ENCODE measurements around the gene TBC1D25. TPM values are rescaled to one million over a fixed set of nuclear protein-coding genes. Genes with fewer than 3 reads are reported as not detected.

Gene TBC1D25
- total RNA-seq, 2 experiments from 2014 or later: 7.6 to 11.2 TPM

- DNase-seq (ENCODE audit: low spot score): no peak
- intact Hi-C loops (cut with micrococcal nuclease; ENCODE audit: unreplicated experiment): no loop called here
- H2AFZ ChIP-seq (ENCODE audit: low read length): no peak overlapping the region; the same call in 1 of the 2 replicates
- POLR2A ChIA-PET: no interaction called here
- no peaks in the 10 kb centered on the region for H3K36me3 ChIP-seq (ENCODE audit: insufficient read depth, low read length)
- CTCF ChIA-PET (ENCODE audit: unreplicated experiment): no interaction called here
- BruUV-seq (replicated peaks): no TSS peak
- no peaks in the 10 kb centered on the region for H3K79me2 ChIP-seq (ENCODE audit: insufficient read depth, low read depth, low read length)
- H4K20me1 ChIP-seq (ENCODE audit: insufficient read depth, low read length): no peaks in the 10 kb centered on the region
- peak overlapping the region; percentile 83 for H3K4me3 ChIP-seq (ENCODE audit: low read depth, low read length, poor library complexity, severe bottlenecking)
- peaks cover 9% of the 10 kb centered on the region for H3K4me1 ChIP-seq (ENCODE audit: insufficient read depth, low read length, poor library complexity, severe bottlenecking)
- no peak overlapping the region for H3K27ac ChIP-seq (ENCODE audit: low read depth, low read length, poor library complexity, severe bottlenecking)
- no peaks in the 10 kb centered on the region for H3K9me2 ChIP-seq (ENCODE audit: insufficient read depth, low read length)
- H3K4me2 ChIP-seq (ENCODE audit: low read length): peak overlapping the region; percentile 79
- TF ChIP-seq EZH2phosphoT487 (IDR thresholded peaks at IDR 0.05; ENCODE audit: borderline replicate concordance, low read depth, low read length): no peak
- no peak for TF ChIP-seq CTCF (conservative IDR thresholded peaks at IDR 0.05; ENCODE audit: low read length)
- H3K9me3 ChIP-seq (ENCODE audit: low read length): no peaks in the 10 kb centered on the region
These were observed 29.9 kb upstream of the TBC1D25 start for GRCh38 chrX:48509619-48510018.

GRCh38 chrX:48511560-48511959 is 28.0 kb upstream of the TBC1D25 start:
- CTCF ChIA-PET (ENCODE audit: unreplicated experiment): no interaction called here
- Histone ChIP-seq H3K9me2 (ENCODE audit: insufficient read depth, low read length) (no peaks in the 10 kb centered on the region), H3K4me3 (ENCODE audit: low read depth, low read length, poor library complexity, severe bottlenecking) (no peak overlapping the region), H3K79me2 (ENCODE audit: insufficient read depth, low read depth, low read length) (no peaks in the 10 kb centered on the region), H3K4me1 (ENCODE audit: insufficient read depth, low read length, poor library complexity, severe bottlenecking) (peaks cover 10% of the 10 kb centered on the region), H2AFZ (ENCODE audit: low read length) (no peak overlapping the region), H3K27ac (ENCODE audit: low read depth, low read length, poor library complexity, severe bottlenecking) (no peak overlapping the region), H3K9me3 (ENCODE audit: low read length) (no peaks in the 10 kb centered on the region), H3K36me3 (ENCODE audit: insufficient read depth, low read length) (no peaks in the 10 kb centered on the region), H4K20me1 (ENCODE audit: insufficient read depth, low read length) (no peaks in the 10 kb centered on the region), H3K4me2 (ENCODE audit: low read length) (no peak overlapping the region)
- intact Hi-C loops (cut with micrococcal nuclease; ENCODE audit: unreplicated experiment): no loop called here
- DNase-seq (ENCODE audit: low spot score): no peak
- TF ChIP-seq CTCF (conservative IDR thresholded peaks at IDR 0.05; ENCODE audit: low read length) (peak; percentile 50), EZH2phosphoT487 (IDR thresholded peaks at IDR 0.05; ENCODE audit: borderline replicate concordance, low read depth, low read length) (no peak)
- BruUV-seq (replicated peaks): no TSS peak
- POLR2A ChIA-PET: no interaction called here

GRCh38 chrX:48512371-48512935 is 27.1 kb upstream of the TBC1D25 start:
- H3K9me2 ChIP-seq (ENCODE audit: insufficient read depth, low read length): no peaks in the 10 kb centered on the region
- H4K20me1 ChIP-seq (ENCODE audit: insufficient read depth, low read length): no peaks in the 10 kb centered on the region
- DNase-seq (ENCODE audit: low spot score): no peak
- intact Hi-C loops (cut with micrococcal nuclease; ENCODE audit: unreplicated experiment): no loop called here
- no peaks in the 10 kb centered on the region for H3K9me3 ChIP-seq (ENCODE audit: low read length)
- H3K79me2 ChIP-seq (ENCODE audit: insufficient read depth, low read depth, low read length): no peaks in the 10 kb centered on the region
- no peak overlapping the region for H2AFZ ChIP-seq (ENCODE audit: low read length)
- TF ChIP-seq CTCF (conservative IDR thresholded peaks at IDR 0.05; ENCODE audit: low read length) (no peak), EZH2phosphoT487 (IDR thresholded peaks at IDR 0.05; ENCODE audit: borderline replicate concordance, low read depth, low read length) (no peak)
- ChIA-PET CTCF (ENCODE audit: unreplicated experiment) (no interaction called here), POLR2A (no interaction called here)
- H3K36me3 ChIP-seq (ENCODE audit: insufficient read depth, low read length): no peaks in the 10 kb centered on the region
- no peak overlapping the region for H3K4me3 ChIP-seq (ENCODE audit: low read depth, low read length, poor library complexity, severe bottlenecking)
- H3K27ac ChIP-seq (ENCODE audit: low read depth, low read length, poor library complexity, severe bottlenecking): no peak overlapping the region
- no peak overlapping the region for H3K4me2 ChIP-seq (ENCODE audit: low read length)
- BruUV-seq (replicated peaks): no TSS peak
- H3K4me1 ChIP-seq (ENCODE audit: insufficient read depth, low read length, poor library complexity, severe bottlenecking): peaks cover 19% of the 10 kb centered on the region

All from OCI-LY7 (cell line).